ENCODE results near the gene F11.

GRCh38 chr4:186286581-186286980, 20.6 kb downstream of the F11 start:
- TF ChIP-seq CTCF (IDR thresholded peaks at IDR 0.05; ENCODE audit: insufficient read depth, low read length) (no peak), REST (IDR thresholded peaks at IDR 0.05; ENCODE audit: insufficient replicate concordance, low read depth) (no peak), POLR2AphosphoS5 (IDR thresholded peaks at IDR 0.05; ENCODE audit: low read depth) (no peak), GABPA (IDR thresholded peaks at IDR 0.05; ENCODE audit: low read depth) (no peak), SPI1 (IDR thresholded peaks at IDR 0.05; ENCODE audit: borderline replicate concordance, low read depth) (no peak)

All from HL-60 (cell line).